Esophagus muscularis mucosa (tissue), 4 donors: Measurements from ENCODE around the gene REC114. TPM values are rescaled to one million over a fixed set of nuclear protein-coding genes. Genes with fewer than 3 reads are reported as not detected.
A peak's percentile ranks its signal among the peaks of the same experiment; 100 is the strongest.

ENCODE experiments used
- DNase-seq: peaks from one replicate; pipeline ENCODE4 v3.0.0-alpha.2; 2017; ENCODE audit errors: extremely low spot score
- H3K27ac ChIP-seq, 4 donors: fragments of 200-600 bp; sonication (generic); replicated peaks in 1 of 4; 1 replicate in 3 of 4; 2 replicates in 1 of 4; pipeline ENCODE4 v1.5.1; 2016 to 2019; ENCODE audit warnings: mild to moderate bottlenecking in 1 of 4
- H3K27me3 ChIP-seq, 4 donors: fragments of 200-600 bp; sonication (generic); one replicate each; pipeline versions ENCODE4 v1.5.1 to v1.6.0; 2016 to 2019
- H3K36me3 ChIP-seq, 4 donors: fragments of 200-600 bp; sonication (generic); one replicate each; pipeline ENCODE4 v1.5.1; 2016 to 2019
- H3K4me1 ChIP-seq, 4 donors: fragments of 200-600 bp; sonication (generic); one replicate each; pipeline ENCODE4 v1.5.1; 2016 to 2019
- H3K4me3 ChIP-seq, 4 donors: fragments of 200-600 bp; sonication (generic); 1 replicate in 2 of 4; 2 replicates in 2 of 4; pipeline ENCODE4 v1.5.1; 2016 to 2019; ENCODE audit warnings: mild to moderate bottlenecking in 4 of 4, moderate library complexity in 1 of 4
- H3K9me3 ChIP-seq, 4 donors: fragments of 200-600 bp; sonication (generic); 1 replicate in 3 of 4; 2 replicates in 1 of 4; pipeline ENCODE4 v1.5.1; 2016 to 2019
- CTCF ChIP-seq, 3 experiments: fragments of 200-600 bp in 2 of 3; fragments of 450-650 bp in 1 of 3; sonication (generic) in 2 of 3; IDR thresholded peaks; one replicate each; pipeline ENCODE4 v1.5.1; 2017 to 2019; ENCODE audit warnings: antibody characterized with exemption in 3 of 3, mild to moderate bottlenecking in 2 of 3, moderate library complexity in 1 of 3
- EP300 ChIP-seq: sonication (generic); formaldehyde crosslinking; IDR thresholded peaks from one replicate; pipeline ENCODE4 v1.6.1; 2017; ENCODE audit warnings: antibody characterized with exemption
- POLR2A ChIP-seq: fragments of 450-650 bp; IDR thresholded peaks from one replicate; pipeline ENCODE4 v1.6.1; 2017; ENCODE audit warnings: antibody characterized with exemption, moderate library complexity, mild to moderate bottlenecking, low read depth
- POLR2AphosphoS5 ChIP-seq, 2 donors: sonication (generic); formaldehyde crosslinking; IDR thresholded peaks; one replicate each; pipeline ENCODE4 v1.6.1; 2017; ENCODE audit warnings: antibody characterized with exemption in 2 of 2
- WGBS: methylation state at CpG from one replicate; pipeline ENCODE4 v1.1.5; 2018; 5-methylcytosine and 5-hydroxymethylcytosine counted together
- intact Hi-C: fragments of 100-400 bp; cut with DNase I; formaldehyde crosslinking; loops from one replicate; pipeline ENCODE4 v1.15.1; 2023
- total RNA-seq, 4 donors: library from RNA; depleted of rRNA; stranded (reverse); fragments of >200 nt; gene quantifications; one replicate each; pipeline versions ENCODE4 v1.1.0 to v1.2.1, GENCODE V29; 2016

Gene REC114
- total RNA-seq, 4 donors from 2014 or later, result not detected

GRCh38 chr15:73558529-73558928 is 115.6 kb downstream of the REC114 start:
- TF ChIP-seq CTCF (IDR thresholded peaks at IDR 0.05) (no peak), POLR2A (no peak), POLR2AphosphoS5 (IDR thresholded peaks at IDR 0.05) (no peak), EP300 (no peak)
- Histone ChIP-seq H3K27ac (no peak overlapping the region), H3K4me1 (peaks cover 0 to 7% (median 4%) of the 10 kb centered on the region in 4 donors), H3K9me3 (no peaks in the 10 kb centered on the region), H3K27me3 (no peaks in the 10 kb centered on the region), H3K36me3 (peaks cover 51 to 82% (median 74%) of the 10 kb centered on the region in 4 donors), H3K4me3 (no peak overlapping the region)
- intact Hi-C loops, result no loop called here
- 96% methylated on average over 1 of the region's 1 CpG for WGBS
- no peak for DNase-seq

- H3K27ac ChIP-seq, result peak overlapping the region in 1 of 4 donors; percentile 22
- H3K36me3 ChIP-seq, result peaks cover 52 to 86% (median 71%) of the 10 kb centered on the region in 4 donors
- TF ChIP-seq CTCF (IDR thresholded peaks at IDR 0.05), result peak; percentile 45 to 54 (median 53)
- no peak for TF ChIP-seq POLR2A
- no peak for TF ChIP-seq EP300
- H3K27me3 ChIP-seq, result no peaks in the 10 kb centered on the region
- no peak for DNase-seq
- H3K4me3 ChIP-seq, result no peak overlapping the region
- 40% methylated on average over 2 of the region's 2 CpGs for WGBS
- H3K9me3 ChIP-seq, result no peaks in the 10 kb centered on the region
- peaks cover 5 to 28% (median 24%) of the 10 kb centered on the region in 4 donors for H3K4me1 ChIP-seq
- intact Hi-C loops, result loop anchor here (2.0 to 10.0 kb wide), 3 partner anchors 76 to 776 kb away; partner anchors contain the start of gene ADPGK
Observed at GRCh38 chr15:73560501-73561117, 117.6 kb downstream of the REC114 start.

- intact Hi-C loops, result loop anchor here (5.0 to 10.0 kb wide), 2 partner anchors 138 to 779 kb away; partner anchors contain the start of gene ADPGK
- Histone ChIP-seq H3K4me1 (peaks cover 5 to 34% (median 32%) of the 10 kb centered on the region in 4 donors), H3K9me3 (no peaks in the 10 kb centered on the region), H3K36me3 (peaks cover 35 to 81% (median 67%) of the 10 kb centered on the region in 4 donors), H3K4me3 (no peak overlapping the region), H3K27me3 (no peaks in the 10 kb centered on the region), H3K27ac (peak overlapping the region in 2 of 4 donors; percentile 17 to 44)
- TF ChIP-seq EP300 (no peak), POLR2AphosphoS5 (IDR thresholded peaks at IDR 0.05) (no peak), CTCF (IDR thresholded peaks at IDR 0.05) (peak in 2 of 3 experiments; percentile 21 to 26), POLR2A (no peak)
- no peak for DNase-seq
- 14% methylated on average over 6 of the region's 6 CpGs for WGBS
Observed at GRCh38 chr15:73564255-73564654, 121.3 kb downstream of the REC114 start.

GRCh38 chr15:73567020-73567419 is 124.1 kb downstream of the REC114 start:
- DNase-seq, result no peak
- H3K4me1 ChIP-seq, result peaks cover 5 to 45% (median 29%) of the 10 kb centered on the region in 4 donors
- no peak overlapping the region for H3K4me3 ChIP-seq
- peaks cover 41 to 90% (median 75%) of the 10 kb centered on the region in 4 donors for H3K36me3 ChIP-seq
- 58% methylated on average over 1 of the region's 1 CpG for WGBS
- H3K27ac ChIP-seq, result no peak overlapping the region
- no peaks in the 10 kb centered on the region for H3K9me3 ChIP-seq
- intact Hi-C loops, result loop anchor here (10.0 kb wide), 1 partner anchor 782 kb away; the partner anchor contains the start of gene ADPGK
- no peak for TF ChIP-seq POLR2A
- TF ChIP-seq POLR2AphosphoS5 (IDR thresholded peaks at IDR 0.05), result no peak
- no peak for TF ChIP-seq CTCF (IDR thresholded peaks at IDR 0.05)
- no peak for TF ChIP-seq EP300
- H3K27me3 ChIP-seq, result no peaks in the 10 kb centered on the region
